DLD1 (cell line): ENCODE results near the gene VCP.

Experiments used
- in situ Hi-C: cut with HindIII; loops from 2 replicates; pipeline ENCODE4 v1.10.0; 2017; ENCODE audit warnings: low sequenced_read_pairs

The VCP gene

GRCh38 chr9:35072461-35073278, at the start of gene VCP:
TSS of gene VCP (minus strand) at chr9:35072625. CDS start at chr9:35072353, 272 bp downstream.
- in situ Hi-C loops: no loop called here

- in situ Hi-C loops: no loop called here
These were observed 44.6 kb upstream of the VCP start for GRCh38 chr9:35116898-35117551.

GRCh38 chr9:35116539-35116897, 44.1 kb upstream of the VCP start:
- in situ Hi-C loops: no loop called here

- in situ Hi-C loops: no loop called here
These were observed 43.5 kb upstream of the VCP start, which contains the start of gene ATOSB for GRCh38 chr9:35115680-35116538. TSS of gene ATOSB (minus strand) at chr9:35115862. CDS start at chr9:35108274, 7,588 bp downstream.

- in situ Hi-C loops: no loop called here
These were observed 42.6 kb upstream of the VCP start for GRCh38 chr9:35114840-35115628.

GRCh38 chr9:35114113-35114839, 41.9 kb upstream of the VCP start:
- in situ Hi-C loops: no loop called here

GRCh38 chr9:35112257-35113020, 40.0 kb upstream of the VCP start:
- in situ Hi-C loops: no loop called here

- in situ Hi-C loops: no loop called here
These were observed 38.8 kb upstream of the VCP start for GRCh38 chr9:35111001-35111933.

- in situ Hi-C loops: no loop called here
These were observed 37.9 kb upstream of the VCP start for GRCh38 chr9:35110327-35110761.

GRCh38 chr9:35108946-35109575, 36.6 kb upstream of the VCP start:
- in situ Hi-C loops: no loop called here

GRCh38 chr9:35108461-35108860, 36.0 kb upstream of the VCP start:
- in situ Hi-C loops: no loop called here

- in situ Hi-C loops: no loop called here
These were observed 35.2 kb upstream of the VCP start for GRCh38 chr9:35107297-35108290.

- in situ Hi-C loops: no loop called here
These were observed 33.9 kb upstream of the VCP start for GRCh38 chr9:35106343-35106730.

- in situ Hi-C loops: no loop called here
These were observed 33.3 kb upstream of the VCP start for GRCh38 chr9:35105571-35106342.

GRCh38 chr9:35105126-35105525, 32.7 kb upstream of the VCP start:
- in situ Hi-C loops: no loop called here

GRCh38 chr9:35104586-35104985, 32.2 kb upstream of the VCP start:
- in situ Hi-C loops: no loop called here
